K562 (cell line): ENCODE measurements around the gene TMEM132C. TPM values are rescaled to one million over a fixed set of nuclear protein-coding genes. Genes with fewer than 3 reads are reported as not detected.

Experiments
- ATAC-seq: fragments of 200-7000 bp; cut with Tn5 transposase; 3 replicates; pipeline ENCODE4 v1.9.1; 2020; ENCODE audit warnings: moderate library complexity
- BruUV-seq: library from RNA; stranded (reverse); fragments of 400-500 nt; replicated peaks from 2 replicates; lab custom pipeline; 2021; lab: Mats Ljungman, UMichigan
- CTCF ChIA-PET: fragments of 300-600 bp; formaldehyde crosslinking; extraction: SDS; loops from one replicate; lab custom pipeline; 2021; ENCODE audit warnings: low intra/inter-chr PET ratio; lab: Yijun Ruan, JAX
- POLR2A ChIA-PET: fragments of 300-600, 350-650 bp; sonication (Branson Sonifier 250); formaldehyde crosslinking; extraction: SDS; loops from one replicate; lab custom pipeline; 2021; ENCODE audit warnings: antibody characterized with exemption, inconsistent platforms; lab: Yijun Ruan, JAX
- DNase-seq, 4 experiments: peaks; one replicate each; pipeline versions ENCODE4 v3.0.0 to v3.0.0-alpha.2; 2011 to 2018; ENCODE audit warnings: low spot score in 3 of 4, mixed read lengths in 3 of 4; ENCODE audit errors: extremely low read depth in 1 of 4
- FAIRE-seq: peaks from 2 replicates; lab custom pipeline; 2011; peaks lifted over from hg19 to GRCh38; lab: Jason Lieb, UNC
- H2AFZ ChIP-seq: 2 replicates; pipeline ENCODE4 v1.6.0; 2011; ENCODE audit warnings: low read depth, low read length, control low read depth, inconsistent platforms
- H3K27ac ChIP-seq: fragments of 200-600 bp; 3 replicates; pipeline ENCODE4 v1.8.0; 2011; ENCODE audit warnings: low read depth, mild to moderate bottlenecking, control low read depth, inconsistent platforms, low read length, moderate library complexity, mixed read lengths; ENCODE audit errors: extremely low read depth
- H3K27me3 ChIP-seq, 2 experiments: fragments of 300-600 bp in 1 of 2; 2 replicates in 1 of 2; 3 replicates in 1 of 2; pipeline versions ENCODE4 v1.6.0 to v1.8.0; 2011; ENCODE audit warnings: inconsistent platforms in 2 of 2, low read length in 2 of 2, mild to moderate bottlenecking in 1 of 2, mixed read lengths in 1 of 2, moderate library complexity in 1 of 2; ENCODE audit not compliant: control insufficient read depth in 2 of 2, insufficient read depth in 2 of 2
- H3K36me3 ChIP-seq: fragments of 300-600 bp; 3 replicates; pipeline ENCODE4 v1.8.0; 2011; ENCODE audit warnings: mild to moderate bottlenecking, low read length, inconsistent platforms; ENCODE audit not compliant: control insufficient read depth, insufficient read depth
- H3K4me1 ChIP-seq, 2 experiments: fragments of 200-600 bp in 1 of 2; replicated peaks in 1 of 2; 2 replicates in 1 of 2; 3 replicates in 1 of 2; pipeline versions ENCODE4 v1.5.1 to v1.8.0; 2011; ENCODE audit warnings: inconsistent platforms in 2 of 2, low read length in 2 of 2, mild to moderate bottlenecking in 1 of 2, mixed read lengths in 1 of 2, moderate library complexity in 1 of 2; ENCODE audit not compliant: control insufficient read depth in 2 of 2, insufficient read depth in 2 of 2
- H3K4me2 ChIP-seq: 2 replicates; pipeline ENCODE4 v1.6.1; 2011; ENCODE audit warnings: low read length, control low read depth, inconsistent platforms, mixed read lengths; ENCODE audit not compliant: insufficient read depth
- H3K4me3 ChIP-seq: fragments of 200-600 bp; sonication (generic), shearing (Covaris generic); 2 replicates; pipeline ENCODE4 v1.5.1; 2016; ENCODE audit warnings: control low read depth, inconsistent platforms
- H3K79me2 ChIP-seq: fragments of 200-600 bp; 3 replicates; pipeline ENCODE4 v1.8.0; 2011; ENCODE audit warnings: low read length, inconsistent platforms; ENCODE audit not compliant: control insufficient read depth, insufficient read depth
- H3K9ac ChIP-seq, 2 experiments: 2 replicates each; pipeline versions ENCODE4 v1.6.0 to v1.6.1; 2011; ENCODE audit warnings: low read depth in 2 of 2, low read length in 2 of 2, control low read depth in 1 of 2, inconsistent platforms in 1 of 2, mild to moderate bottlenecking in 1 of 2, mixed read lengths in 1 of 2; ENCODE audit not compliant: insufficient read depth in 1 of 2
- H3K9me1 ChIP-seq: one replicate; pipeline ENCODE4 v1.6.0; 2011; ENCODE audit warnings: inconsistent platforms, mild to moderate bottlenecking, low read length, moderate library complexity; ENCODE audit not compliant: control insufficient read depth, insufficient read depth
- H3K9me3 ChIP-seq: replicated peaks from 2 replicates; pipeline ENCODE4 v1.5.1; 2011; ENCODE audit warnings: low read depth, low read length, inconsistent platforms; ENCODE audit not compliant: control insufficient read depth, insufficient read depth
- H4K20me1 ChIP-seq: replicated peaks from 2 replicates; pipeline ENCODE4 v1.6.1; 2011; ENCODE audit warnings: low read length, inconsistent platforms, mixed read lengths; ENCODE audit not compliant: control insufficient read depth, insufficient read depth
- DLX4 ChIP-seq: fragments of 250-450 bp; sonication (Bioruptor Pico); IDR thresholded peaks from 2 replicates; pipeline ENCODE4 v1.6.1; 2021; ENCODE audit warnings: mild to moderate bottlenecking
- FIP1L1 ChIP-seq: fragments of 200-400 bp; formaldehyde crosslinking; IDR thresholded peaks from 2 replicates; pipeline ENCODE4 v1.6.1; 2018; ENCODE audit warnings: mild to moderate bottlenecking, low read depth, low read length; ENCODE audit not compliant: poor library complexity, severe bottlenecking
- GTF2F1 ChIP-seq: IDR thresholded peaks from 2 replicates; pipeline ENCODE4 v1.6.1; 2011; ENCODE audit warnings: low read depth, low read length, improper control_type of control experiment
- PML ChIP-seq: IDR thresholded peaks from 2 replicates; pipeline ENCODE4 v1.6.1; 2012; ENCODE audit warnings: low read length, inconsistent platforms
- POLR2G ChIP-seq: fragments of 200-400 bp; formaldehyde crosslinking; IDR thresholded peaks from 2 replicates; pipeline ENCODE4 v1.6.1; 2017; ENCODE audit warnings: low read depth, mild to moderate bottlenecking, antibody characterized with exemption, low read length, moderate library complexity
- RNF2 ChIP-seq: sonication (generic); IDR thresholded peaks from 2 replicates; pipeline ENCODE4 v1.6.1; 2016
- SMARCB1 ChIP-seq: IDR thresholded peaks from 2 replicates; pipeline ENCODE4 v1.6.1; 2011; ENCODE audit warnings: improper control_type of control experiment, low read depth; ENCODE audit not compliant: insufficient read length
- SUPT5H ChIP-seq: fragments of 450-650 bp; IDR thresholded peaks from 2 replicates; pipeline ENCODE4 v1.6.1; 2016
- YBX1 ChIP-seq: fragments of 450-650 bp; IDR thresholded peaks from 2 replicates; pipeline ENCODE4 v1.7.1; 2016; ENCODE audit warnings: mild to moderate bottlenecking
- ZKSCAN1 ChIP-seq: fragments of 150-350 bp; IDR thresholded peaks from 2 replicates; pipeline ENCODE4 v1.6.1; 2016; ENCODE audit warnings: low read depth, low read length
- ZNF347 ChIP-seq: fragments of 450-650 bp; formaldehyde crosslinking; IDR thresholded peaks from 2 replicates; pipeline ENCODE4 v1.4.0; 2020; ENCODE audit warnings: low read depth, mild to moderate bottlenecking, moderate library complexity
- WGBS: fragments of 100-300 bp; shearing (Covaris generic); methylation state at CpG from one replicate; pipeline ENCODE4 v1.1.6; 2016; ENCODE audit warnings: low coverage, mixed read lengths; ENCODE audit not compliant: insufficient coverage; ENCODE audit errors: missing lambda C conversion rate; 5-methylcytosine and 5-hydroxymethylcytosine counted together
- in situ Hi-C: fragments of 300-500 bp; cut with MboI; formaldehyde crosslinking; loops from 4 replicates; pipeline ENCODE4 v1.15.0; 2018; ENCODE audit warnings: inconsistent platforms, mixed read lengths
- intact Hi-C: fragments of 100-400 bp; cut with micrococcal nuclease; formaldehyde crosslinking; loops from 2 replicates; pipeline ENCODE4 v1.14.2; 2022
- polyA plus RNA-seq, 8 experiments: library from polyadenylated mRNA; depleted of rRNA in 4 of 8; stranded (reverse) in 5 of 8; unstranded in 3 of 8; fragments of >200 nt; fragmentation: Nextera tagmentation in 2 of 8; fragmentation: Illumina TruSeq in 1 of 8; extraction: Ambion mirVana in 2 of 8; extraction: Trizol in 1 of 8; gene quantifications; 2 replicates each; pipeline versions ENCODE4 v1.2.1 to v1.2.3, GENCODE V29; 2011 to 2014; ENCODE audit warnings: inconsistent platforms in 1 of 8, missing spikeins in 1 of 8
- total RNA-seq, 7 experiments: library from RNA; depleted of rRNA in 6 of 7; stranded (reverse); fragments of >200 nt in 6 of 7; fragmentation: Illumina TruSeq in 2 of 7; extraction: Trizol in 2 of 7; gene quantifications; 2 replicates each; pipeline versions ENCODE4 v1.2.1 to v1.2.3, GENCODE V29; 2011 to 2021; ENCODE audit warnings: low replicate concordance in 1 of 7
- TF ChIP-seq, protein P1 (sequence below): fragments of 450-650 bp; IDR thresholded peaks from 2 replicates; pipeline ENCODE4 v1.6.1; 2016; ENCODE audit warnings: low read depth, mild to moderate bottlenecking, moderate library complexity
- TF ChIP-seq, protein P2 (sequence below): fragments of 250-450 bp; sonication (Bioruptor Pico); IDR thresholded peaks from 2 replicates; pipeline ENCODE4 v1.4.0; 2020; ENCODE audit warnings: mild to moderate bottlenecking, moderate library complexity, borderline replicate concordance

The TMEM132C gene
- total and polyA plus RNA-seq, 9 of the 15 experiments (the other 6 are each of a cell fraction or from before 2014, with no cell fraction given) = not detected

- Histone ChIP-seq H3K9me3 (no peaks in the 10 kb centered on the region), H3K4me1 (no peaks in the 10 kb centered on the region), H3K36me3 (no peaks in the 10 kb centered on the region), H3K27me3 (peaks cover 0 to 11% of the 10 kb centered on the region in 2 experiments; a peak in 1 of 5 replicates), H2AFZ (no peak overlapping the region), H3K9me1 (no peaks in the 10 kb centered on the region)
- BruUV-seq = no TSS peak
- no peak for DNase-seq
- in situ Hi-C loops = no loop called here
- WGBS = 0% methylated on average over 6 of the region's 6 CpGs
- POLR2A ChIA-PET = no interaction called here
- no peak for ATAC-seq
- TF ChIP-seq, protein P1, sequence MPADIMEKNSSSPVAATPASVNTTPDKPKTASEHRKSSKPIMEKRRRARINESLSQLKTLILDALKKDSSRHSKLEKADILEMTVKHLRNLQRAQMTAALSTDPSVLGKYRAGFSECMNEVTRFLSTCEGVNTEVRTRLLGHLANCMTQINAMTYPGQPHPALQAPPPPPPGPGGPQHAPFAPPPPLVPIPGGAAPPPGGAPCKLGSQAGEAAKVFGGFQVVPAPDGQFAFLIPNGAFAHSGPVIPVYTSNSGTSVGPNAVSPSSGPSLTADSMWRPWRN = no peak
- TF ChIP-seq GTF2F1 (no peak), SMARCB1 (no peak), PML (no peak), ZKSCAN1 (0 out of 2 replicates have a peak, but pooled peaks have one; percentile 61)
- TF ChIP-seq, all 486 proteins: peak for 1
- Histone ChIP-seq H3K27ac (no peak overlapping the region), H3K9ac (no peak overlapping the region), H3K4me3 (no peak overlapping the region), H3K4me2 (no peak overlapping the region), H3K79me2 (no peaks in the 10 kb centered on the region), H4K20me1 (no peaks in the 10 kb centered on the region)
- no peak for FAIRE-seq
- CTCF ChIA-PET = no interaction called here
- intact Hi-C loops = no loop called here
These were observed 359.9 kb downstream of the TMEM132C start for GRCh38 chr12:128626808-128627320.

DNA sequence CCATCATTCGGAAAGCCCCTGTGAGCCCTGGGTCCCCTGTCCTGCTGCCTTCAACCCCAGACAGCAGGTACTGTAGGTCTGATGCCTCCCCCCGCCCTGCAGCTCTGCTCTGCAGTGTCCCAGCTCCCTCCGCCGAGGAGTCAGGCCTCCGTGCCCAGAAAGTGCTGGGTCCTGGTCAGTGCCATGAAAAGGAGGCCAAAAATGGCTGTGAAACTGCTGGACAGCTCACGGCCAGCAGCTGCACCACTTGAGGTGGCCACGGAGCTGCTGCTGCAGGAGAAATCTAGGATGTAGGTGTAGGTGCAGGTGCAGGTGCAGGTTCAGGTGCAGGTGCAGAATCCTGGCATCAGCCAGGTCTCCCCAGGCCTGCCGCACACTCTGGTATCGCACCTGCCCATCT, 360.7 kb downstream of the TMEM132C start:
- Histone ChIP-seq H3K4me3 (no peak overlapping the region), H3K79me2 (no peaks in the 10 kb centered on the region), H4K20me1 (no peaks in the 10 kb centered on the region), H3K9ac (no peak overlapping the region), H3K9me1 (no peaks in the 10 kb centered on the region), H3K27me3 (peaks cover 0 to 11% of the 10 kb centered on the region in 2 experiments; a peak in 1 of 5 replicates), H3K36me3 (no peaks in the 10 kb centered on the region), H2AFZ (no peak overlapping the region), H3K27ac (no peak overlapping the region), H3K4me2 (no peak overlapping the region), H3K9me3 (no peaks in the 10 kb centered on the region), H3K4me1 (no peaks in the 10 kb centered on the region)
- ChIA-PET POLR2A (no interaction called here), CTCF (no interaction called here)
- intact Hi-C loops (no loop called here), in situ Hi-C loops (no loop called here)
- no peak for ATAC-seq
- DNase-seq = no peak
- BruUV-seq = no TSS peak
- no peak for FAIRE-seq
- TF ChIP-seq DLX4 (CRISPR knock-in tag) (no peak), ZNF347 (CRISPR knock-in tag) (no peak), POLR2G (no peak), RNF2 (no peak), FIP1L1 (no peak), SUPT5H (no peak), YBX1 (no peak)
- TF ChIP-seq, protein P2, sequence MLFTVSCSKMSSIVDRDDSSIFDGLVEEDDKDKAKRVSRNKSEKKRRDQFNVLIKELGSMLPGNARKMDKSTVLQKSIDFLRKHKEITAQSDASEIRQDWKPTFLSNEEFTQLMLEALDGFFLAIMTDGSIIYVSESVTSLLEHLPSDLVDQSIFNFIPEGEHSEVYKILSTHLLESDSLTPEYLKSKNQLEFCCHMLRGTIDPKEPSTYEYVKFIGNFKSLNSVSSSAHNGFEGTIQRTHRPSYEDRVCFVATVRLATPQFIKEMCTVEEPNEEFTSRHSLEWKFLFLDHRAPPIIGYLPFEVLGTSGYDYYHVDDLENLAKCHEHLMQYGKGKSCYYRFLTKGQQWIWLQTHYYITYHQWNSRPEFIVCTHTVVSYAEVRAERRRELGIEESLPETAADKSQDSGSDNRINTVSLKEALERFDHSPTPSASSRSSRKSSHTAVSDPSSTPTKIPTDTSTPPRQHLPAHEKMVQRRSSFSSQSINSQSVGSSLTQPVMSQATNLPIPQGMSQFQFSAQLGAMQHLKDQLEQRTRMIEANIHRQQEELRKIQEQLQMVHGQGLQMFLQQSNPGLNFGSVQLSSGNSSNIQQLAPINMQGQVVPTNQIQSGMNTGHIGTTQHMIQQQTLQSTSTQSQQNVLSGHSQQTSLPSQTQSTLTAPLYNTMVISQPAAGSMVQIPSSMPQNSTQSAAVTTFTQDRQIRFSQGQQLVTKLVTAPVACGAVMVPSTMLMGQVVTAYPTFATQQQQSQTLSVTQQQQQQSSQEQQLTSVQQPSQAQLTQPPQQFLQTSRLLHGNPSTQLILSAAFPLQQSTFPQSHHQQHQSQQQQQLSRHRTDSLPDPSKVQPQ (CRISPR knock-in tag) = no peak
- 1% methylated on average over 9 of the region's 9 CpGs for WGBS
